Nephron (organoid): ENCODE results near the gene AVL9.

Experiments used
- H3K27ac Mint-ChIP-seq, 3 experiments: 2 replicates each; pipeline ENCODE4 v1.8.0; 2020; ENCODE audit warnings: mixed read lengths in 3 of 3, mild to moderate bottlenecking in 2 of 3, moderate library complexity in 1 of 3
- H3K27me3 Mint-ChIP-seq: 2 replicates; pipeline ENCODE4 v1.8.0; 2021; ENCODE audit warnings: low read depth, mild to moderate bottlenecking, moderate library complexity, mixed read lengths
- H3K36me3 Mint-ChIP-seq: 2 replicates; pipeline ENCODE4 v1.8.0; 2020; ENCODE audit warnings: low read depth, mixed read lengths
- H3K4me1 Mint-ChIP-seq: 2 replicates; pipeline ENCODE4 v1.8.0; 2020; ENCODE audit warnings: mixed read lengths
- H3K4me3 Mint-ChIP-seq, 3 experiments: 2 replicates each; pipeline ENCODE4 v1.8.0; 2020; ENCODE audit warnings: mild to moderate bottlenecking in 3 of 3, mixed read lengths in 3 of 3, moderate library complexity in 2 of 3
- H3K9me3 Mint-ChIP-seq: 2 replicates; pipeline ENCODE4 v1.8.0; 2020; ENCODE audit warnings: mixed read lengths
- CTCF ChIP-seq, 3 experiments: fragments of 200-600 bp; sonication (generic); IDR thresholded peaks; one replicate each; pipeline ENCODE4 v1.5.0; 2021; ENCODE audit warnings: antibody characterized with exemption in 3 of 3; ENCODE audit not compliant: unreplicated experiment in 3 of 3

Gene AVL9

DNA sequence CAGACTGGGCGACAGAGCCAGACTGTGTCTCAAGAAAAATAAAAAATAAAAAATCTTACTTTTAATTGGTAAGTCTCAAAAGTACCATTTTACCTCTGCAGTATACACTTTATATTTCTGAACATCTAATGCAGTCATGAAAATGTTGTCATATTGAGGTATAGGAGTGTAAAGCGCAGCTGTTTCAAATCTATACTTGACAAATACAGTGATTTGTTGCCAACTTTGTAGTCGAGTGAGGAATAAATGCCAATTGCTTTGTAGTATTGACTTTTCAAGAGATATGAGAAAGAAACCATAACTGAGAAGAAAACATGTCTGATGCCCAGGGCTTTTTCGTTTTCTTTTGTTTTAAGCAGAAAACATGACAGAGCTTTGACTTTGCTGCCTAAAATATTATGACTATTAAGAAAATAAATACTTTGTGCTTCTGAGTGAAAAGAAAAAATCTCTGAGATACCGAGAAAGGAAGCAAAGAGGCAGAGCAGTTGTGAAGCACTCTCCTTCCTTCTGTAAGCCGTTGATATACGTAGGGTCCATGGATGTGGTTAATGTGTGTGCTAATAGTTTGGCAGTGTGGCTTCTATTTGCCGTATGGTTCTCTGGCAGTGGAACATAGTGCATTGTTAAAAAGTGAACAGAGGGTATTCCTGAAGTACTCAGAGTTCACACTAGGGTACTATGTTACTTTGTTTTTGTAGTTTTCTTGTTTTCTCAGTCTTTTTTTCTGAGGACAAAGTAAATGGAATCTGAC is 38.2 kb downstream of the AVL9 start:
- H3K36me3 Mint-ChIP-seq, result peaks cover 10% of the 10 kb centered on the region
- H3K4me1 Mint-ChIP-seq, result peaks cover 14% of the 10 kb centered on the region
- no peak for TF ChIP-seq CTCF (IDR thresholded peaks at IDR 0.05; ENCODE audit: unreplicated experiment in 3 of 3)
- H3K27me3 Mint-ChIP-seq, result no peaks in the 10 kb centered on the region
- no peaks in the 10 kb centered on the region for H3K9me3 Mint-ChIP-seq
- H3K27ac Mint-ChIP-seq, result peak overlapping the region; percentile 15 to 68 (median 67)
- no peak overlapping the region for H3K4me3 Mint-ChIP-seq

GRCh38 chr7:32535162-32535702 is 39.9 kb downstream of the AVL9 start:
- H3K36me3 Mint-ChIP-seq, result peaks cover 21% of the 10 kb centered on the region

DNA sequence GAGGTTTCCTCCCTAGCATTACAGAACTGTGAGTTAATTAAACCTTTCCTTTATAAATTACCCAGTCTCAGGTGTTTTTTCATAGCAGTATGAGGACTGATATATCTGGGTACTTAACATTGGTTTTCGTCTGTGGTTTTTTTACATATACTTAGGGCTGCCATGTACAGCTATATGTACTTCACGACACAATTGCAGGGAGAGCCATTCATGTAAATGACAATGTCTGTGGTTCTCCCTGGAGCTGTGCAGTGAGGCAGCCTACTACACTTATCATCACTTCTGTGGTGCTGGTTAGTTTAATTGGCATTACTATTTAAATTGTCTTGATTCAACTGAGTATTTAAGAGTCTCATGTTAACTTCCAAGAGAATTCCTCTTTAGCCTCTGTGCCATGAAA is 40.7 kb downstream of the AVL9 start:
- no peaks in the 10 kb centered on the region for H3K27me3 Mint-ChIP-seq
- H3K4me1 Mint-ChIP-seq, result peaks cover 14% of the 10 kb centered on the region
- no peak overlapping the region for H3K4me3 Mint-ChIP-seq
- H3K27ac Mint-ChIP-seq, result no peak overlapping the region
- no peaks in the 10 kb centered on the region for H3K9me3 Mint-ChIP-seq
- peaks cover 22% of the 10 kb centered on the region for H3K36me3 Mint-ChIP-seq
- TF ChIP-seq CTCF (IDR thresholded peaks at IDR 0.05; ENCODE audit: unreplicated experiment in 3 of 3), result no peak

More at GRCh38 chr7:32535162-32535702, 39.9 kb downstream of the AVL9 start:
- no peak overlapping the region for H3K27ac Mint-ChIP-seq
- H3K4me1 Mint-ChIP-seq, result peaks cover 14% of the 10 kb centered on the region
- no peak overlapping the region for H3K4me3 Mint-ChIP-seq
- H3K27me3 Mint-ChIP-seq, result no peaks in the 10 kb centered on the region
- H3K9me3 Mint-ChIP-seq, result no peaks in the 10 kb centered on the region
- no peak for TF ChIP-seq CTCF (IDR thresholded peaks at IDR 0.05; ENCODE audit: unreplicated experiment in 3 of 3)

GRCh38 chr7:32536585-32536984 is 41.3 kb downstream of the AVL9 start:
- no peaks in the 10 kb centered on the region for H3K27me3 Mint-ChIP-seq
- H3K4me3 Mint-ChIP-seq, result no peak overlapping the region
- peaks cover 14% of the 10 kb centered on the region for H3K4me1 Mint-ChIP-seq
- H3K27ac Mint-ChIP-seq, result no peak overlapping the region
- no peak for TF ChIP-seq CTCF (IDR thresholded peaks at IDR 0.05; ENCODE audit: unreplicated experiment in 3 of 3)
- H3K9me3 Mint-ChIP-seq, result no peaks in the 10 kb centered on the region
- H3K36me3 Mint-ChIP-seq, result peaks cover 22% of the 10 kb centered on the region

DNA sequence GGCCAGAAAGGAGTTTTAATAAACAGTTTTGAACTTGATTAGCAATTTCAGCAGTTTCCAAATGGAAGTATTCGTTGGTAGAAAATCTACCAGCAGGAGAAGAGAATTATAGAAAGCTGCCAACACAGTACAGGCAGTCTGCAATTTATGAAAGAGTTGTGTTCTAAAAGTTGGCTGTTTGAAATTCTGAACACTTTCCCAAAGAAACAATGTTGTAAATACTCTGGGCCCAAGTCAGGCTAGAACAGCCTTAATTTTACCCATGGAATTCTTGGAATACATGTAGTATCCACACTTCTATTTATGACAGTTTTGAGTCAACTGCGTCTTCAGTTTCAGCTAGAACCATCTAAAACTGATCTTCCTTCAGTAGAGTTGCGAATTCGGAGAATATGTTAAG is 42.5 kb downstream of the AVL9 start:
- no peak overlapping the region for H3K4me3 Mint-ChIP-seq
- TF ChIP-seq CTCF (IDR thresholded peaks at IDR 0.05; ENCODE audit: unreplicated experiment in 3 of 3), result no peak
- H3K4me1 Mint-ChIP-seq, result peaks cover 9% of the 10 kb centered on the region
- H3K36me3 Mint-ChIP-seq, result peaks cover 20% of the 10 kb centered on the region
- H3K27ac Mint-ChIP-seq, result no peak overlapping the region
- no peaks in the 10 kb centered on the region for H3K27me3 Mint-ChIP-seq
- no peaks in the 10 kb centered on the region for H3K9me3 Mint-ChIP-seq

DNA sequence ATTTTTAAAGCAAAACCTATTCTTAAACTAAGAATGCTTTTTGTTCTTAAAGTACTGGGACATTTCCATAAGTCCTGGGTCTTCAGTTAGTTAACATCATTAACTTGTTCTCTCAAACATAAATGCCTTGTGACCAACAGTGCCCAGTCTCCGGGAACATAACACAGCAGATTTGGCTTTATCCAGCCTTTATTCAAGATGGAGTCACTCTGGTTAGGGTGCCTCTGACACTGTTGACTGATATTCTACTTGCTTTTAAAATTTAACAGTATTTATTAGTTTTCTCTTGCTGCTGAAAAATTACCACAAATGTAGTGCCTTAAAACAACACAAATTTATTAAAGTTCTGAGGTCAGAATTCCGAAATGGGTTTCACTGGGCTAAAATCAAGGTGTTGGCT is 44.1 kb downstream of the AVL9 start:
- no peaks in the 10 kb centered on the region for H3K27me3 Mint-ChIP-seq
- H3K4me1 Mint-ChIP-seq, result no peaks in the 10 kb centered on the region
- TF ChIP-seq CTCF (IDR thresholded peaks at IDR 0.05; ENCODE audit: unreplicated experiment in 3 of 3), result no peak
- no peak overlapping the region for H3K4me3 Mint-ChIP-seq
- H3K36me3 Mint-ChIP-seq, result peaks cover 30% of the 10 kb centered on the region
- H3K9me3 Mint-ChIP-seq, result no peaks in the 10 kb centered on the region
- H3K27ac Mint-ChIP-seq, result no peak overlapping the region
